Stimulated activated CD4-positive, alpha-beta T cell treated with anti-CD3 and anti-CD28 coated beads, Interleukin-4, amount 100 ng/mL, for 24 hours (primary cell): ENCODE measurements around the gene NMT1.

Source experiments
- DNase-seq: peaks from one replicate; pipeline ENCODE4 v3.0.0-alpha.2; 2020

Gene NMT1

GRCh38 chr17:45137561-45138305 lies 76.6 kb downstream of the NMT1 start:
- no peak for DNase-seq

DNA sequence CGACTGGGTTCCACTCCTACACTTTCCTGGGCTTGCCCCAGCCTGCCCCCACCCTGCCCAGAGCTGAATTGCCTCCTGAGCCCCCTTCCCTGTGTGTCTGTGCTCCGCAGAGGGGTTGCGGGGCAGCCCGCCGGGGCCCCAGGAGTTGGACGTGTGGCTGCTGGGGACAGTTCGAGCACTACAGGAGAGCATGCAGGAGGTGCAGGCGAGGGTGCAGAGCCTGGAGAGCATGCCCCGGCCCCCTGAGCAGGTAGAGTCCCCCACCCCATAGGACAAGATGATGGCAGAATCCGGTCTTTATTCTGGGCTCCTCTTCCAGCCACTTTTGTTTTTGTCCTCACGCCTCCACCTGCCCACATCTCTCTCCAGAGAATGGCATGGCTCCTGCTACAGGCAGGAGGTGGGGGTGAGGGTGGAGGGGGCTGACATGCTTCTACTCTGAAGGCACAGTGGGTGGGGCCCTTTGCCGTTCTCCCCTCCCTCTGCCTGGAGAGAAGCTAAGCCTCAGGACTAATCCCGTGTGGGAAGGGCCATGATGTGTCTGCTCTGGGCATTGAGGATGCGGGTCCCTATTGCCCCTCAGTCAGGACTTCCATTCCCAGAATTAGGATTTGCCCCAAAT lies 77.9 kb downstream of the NMT1 start:
- DNase-seq = no peak

DNA sequence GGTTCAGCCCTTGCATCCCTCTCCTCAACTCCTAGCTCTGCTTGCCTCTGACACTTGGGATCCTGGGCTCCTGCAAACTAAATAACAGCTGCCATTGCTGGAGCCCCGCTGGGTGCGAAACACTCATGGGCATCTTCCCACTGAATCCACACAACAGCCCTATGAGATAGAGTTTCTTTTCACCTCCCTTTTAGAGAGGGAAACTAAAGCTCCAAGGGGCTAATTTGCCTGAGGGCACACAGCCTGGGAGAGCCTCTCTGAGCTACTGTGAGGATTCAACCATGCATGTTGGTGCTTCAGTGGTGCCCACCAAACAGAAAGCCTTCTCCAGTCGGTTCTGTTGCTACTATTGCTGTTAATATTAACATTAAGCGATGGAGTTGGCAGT lies 78.4 kb downstream of the NMT1 start:
- no peak for DNase-seq

DNA sequence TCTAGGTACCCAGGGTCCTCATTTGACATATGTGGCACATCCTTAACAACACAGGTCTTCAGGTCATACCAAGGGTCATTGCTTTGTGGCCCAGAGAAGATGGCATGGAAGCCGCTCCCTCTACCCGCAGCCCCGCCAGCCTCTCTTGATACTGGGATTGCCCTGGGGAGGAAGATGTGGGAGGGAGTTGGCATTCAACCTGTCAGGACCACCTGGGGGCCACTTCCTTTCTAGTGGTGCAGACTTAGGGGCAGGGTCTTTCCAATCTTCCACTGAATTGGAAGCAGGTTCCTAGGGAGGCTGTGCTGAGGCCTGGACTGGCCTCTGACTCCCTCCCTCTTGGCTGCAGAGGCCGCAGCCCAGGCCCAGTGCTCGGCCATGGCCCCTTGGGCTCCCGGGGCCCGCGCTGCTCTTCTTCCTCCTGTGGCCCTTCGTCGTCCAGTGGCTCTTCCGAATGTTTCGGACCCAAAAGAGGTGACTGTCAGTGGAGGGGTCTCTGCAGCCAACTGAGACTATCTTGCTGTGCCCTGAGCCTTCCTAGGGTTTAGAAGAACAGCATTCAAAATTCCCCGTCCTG lies 82.1 kb downstream of the NMT1 start:
- DNase-seq = no peak

GRCh38 chr17:45143767-45144198 lies 82.7 kb downstream of the NMT1 start:
- DNase-seq = peak; percentile 18

- DNase-seq = peak; percentile 17
These were observed 83.3 kb downstream of the NMT1 start for GRCh38 chr17:45144199-45145034.

DNA sequence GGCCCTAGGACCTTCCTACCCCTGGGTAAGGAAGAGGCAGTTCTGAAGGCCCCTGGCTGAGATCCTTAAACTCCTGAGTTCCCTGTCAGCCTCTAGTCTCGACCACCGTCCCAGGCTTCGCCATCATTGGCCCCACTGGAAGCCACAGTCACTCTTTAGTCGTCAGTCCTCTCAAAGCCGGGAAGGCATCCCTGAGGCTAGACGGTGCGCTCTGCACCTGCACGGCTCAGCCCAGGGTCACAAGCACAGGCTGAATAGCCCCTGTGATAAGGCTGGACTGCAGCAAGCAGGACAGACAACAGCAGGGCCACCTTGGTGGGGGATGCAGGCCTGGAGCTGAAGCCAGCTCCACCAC lies 83.9 kb downstream of the NMT1 start:
- no peak for DNase-seq

- DNase-seq = no peak
These were observed 85.0 kb downstream of the NMT1 start for GRCh38 chr17:45146166-45146565.

DNA sequence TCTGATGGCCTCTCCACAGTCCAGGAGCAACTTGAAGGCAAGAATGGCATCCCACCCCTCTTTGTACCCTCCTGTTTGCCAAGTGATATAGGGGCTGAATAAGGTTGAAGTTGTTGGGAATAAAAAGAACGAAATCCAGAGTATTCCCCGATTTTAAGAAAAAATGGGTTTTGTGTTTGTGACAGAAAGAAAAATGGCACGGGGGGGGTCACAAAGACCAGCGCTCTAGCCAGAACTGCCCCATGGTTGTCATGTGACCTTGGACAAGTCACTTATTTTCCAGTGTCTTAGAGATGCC lies 85.4 kb downstream of the NMT1 start:
- no peak for DNase-seq

- DNase-seq = no peak
These were observed 85.9 kb downstream of the NMT1 start for GRCh38 chr17:45146890-45147580.

DNA sequence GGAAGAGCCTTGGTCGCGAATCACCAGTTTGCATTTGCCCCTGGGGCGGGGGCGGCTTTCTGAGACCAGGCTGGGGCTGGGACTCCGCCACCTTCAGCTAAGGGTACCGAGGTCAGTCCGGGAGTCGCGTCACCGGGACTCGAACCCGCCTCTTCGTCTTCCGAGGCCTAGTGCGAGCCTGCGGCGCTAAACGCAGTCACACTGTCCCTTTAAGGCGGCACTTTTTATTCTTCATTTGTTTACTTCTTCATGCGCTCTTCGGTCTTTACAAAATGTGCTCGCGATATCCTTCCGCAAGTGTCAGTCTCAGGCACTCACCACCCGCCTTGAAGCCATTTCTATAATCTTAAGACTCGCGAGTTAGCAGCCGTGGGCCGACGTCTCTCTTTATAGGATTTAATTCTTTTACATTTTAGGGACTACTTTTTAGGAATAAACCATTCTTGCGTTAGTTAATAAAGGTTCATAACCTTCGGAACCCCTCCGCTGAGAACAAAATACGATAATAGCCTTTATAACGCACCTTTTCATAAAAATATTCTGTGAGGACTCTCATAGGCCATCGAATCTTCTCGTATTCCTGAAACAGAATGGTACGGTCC lies 86.6 kb downstream of the NMT1 start:
- peak; percentile 84 for DNase-seq

DNA sequence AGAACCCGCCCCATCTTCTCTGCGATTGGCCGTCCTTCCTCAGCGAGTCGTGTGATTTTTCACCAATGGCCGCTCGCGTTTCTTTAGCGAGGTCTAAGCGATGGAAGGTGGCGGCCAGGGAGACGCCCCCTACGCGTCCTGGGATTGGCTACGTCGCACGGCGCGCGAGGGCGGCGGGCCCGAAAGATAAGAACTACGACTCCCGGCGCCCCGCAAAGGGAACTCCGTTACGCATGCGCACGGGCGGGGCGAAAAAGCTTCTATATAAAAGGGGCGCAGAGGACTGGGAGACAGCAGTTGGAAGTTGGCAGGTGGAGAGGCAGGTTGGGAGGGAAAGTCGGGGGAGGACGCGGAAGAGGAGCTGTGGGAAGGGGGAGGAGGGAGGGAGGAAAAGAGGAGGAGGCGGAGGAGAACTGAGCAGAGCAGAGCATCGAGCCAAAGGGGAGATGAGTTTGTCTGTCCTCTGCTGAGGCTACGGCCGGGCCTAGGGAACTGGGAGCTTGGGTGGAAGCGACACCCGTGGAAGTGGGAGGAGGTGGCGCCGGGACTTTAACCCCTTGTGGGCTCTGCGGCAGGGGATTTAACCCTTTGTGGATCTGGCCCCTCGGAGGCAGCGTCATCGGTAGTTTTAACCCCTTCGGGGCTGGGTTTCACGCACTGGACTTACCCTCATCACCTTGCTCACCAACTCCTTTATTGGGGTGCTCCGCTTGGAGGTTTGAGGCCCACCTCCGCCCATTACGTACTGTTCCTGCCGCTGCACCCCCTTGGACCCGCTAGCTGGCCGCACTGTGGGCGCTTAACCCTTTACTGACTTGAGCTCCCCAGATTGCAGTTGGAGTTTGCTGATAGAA lies 87.3 kb downstream of the NMT1 start, which contains the start of gene HEXIM1:
HEXIM1 (plus strand) TSS at position 293 of the 854 bp plus-strand sequence. CDS start 716 bp downstream, outside the sequence.
- peak; percentile 99 for DNase-seq

DNA sequence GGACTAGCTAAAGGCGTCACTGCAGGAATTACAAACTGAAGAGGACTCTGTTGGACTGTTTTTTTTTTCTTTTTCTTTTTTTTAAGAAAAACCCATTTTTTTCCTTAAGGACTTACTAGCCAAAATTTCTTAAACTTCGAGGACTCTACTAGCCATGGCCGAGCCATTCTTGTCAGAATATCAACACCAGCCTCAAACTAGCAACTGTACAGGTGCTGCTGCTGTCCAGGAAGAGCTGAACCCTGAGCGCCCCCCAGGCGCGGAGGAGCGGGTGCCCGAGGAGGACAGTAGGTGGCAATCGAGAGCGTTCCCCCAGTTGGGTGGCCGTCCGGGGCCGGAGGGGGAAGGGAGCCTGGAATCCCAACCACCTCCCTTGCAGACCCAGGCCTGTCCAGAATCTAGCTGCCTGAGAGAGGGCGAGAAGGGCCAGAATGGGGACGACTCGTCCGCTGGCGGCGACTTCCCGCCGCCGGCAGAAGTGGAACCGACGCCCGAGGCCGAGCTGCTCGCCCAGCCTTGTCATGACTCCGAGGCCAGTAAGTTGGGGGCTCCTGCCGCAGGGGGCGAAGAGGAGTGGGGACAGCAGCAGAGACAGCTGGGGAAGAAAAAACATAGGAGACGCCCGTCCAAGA lies 88.0 kb downstream of the NMT1 start:
- peak; percentile 80 for DNase-seq

- peak; percentile 56 for DNase-seq
These were observed 88.8 kb downstream of the NMT1 start for GRCh38 chr17:45149669-45150664.

- no peak for DNase-seq
These were observed 90.0 kb downstream of the NMT1 start for GRCh38 chr17:45150911-45151809.

- DNase-seq = peak; percentile 22
These were observed 93.9 kb downstream of the NMT1 start for GRCh38 chr17:45155029-45155428.

- no peak for DNase-seq
These were observed 94.4 kb downstream of the NMT1 start for GRCh38 chr17:45155483-45155882.

DNA sequence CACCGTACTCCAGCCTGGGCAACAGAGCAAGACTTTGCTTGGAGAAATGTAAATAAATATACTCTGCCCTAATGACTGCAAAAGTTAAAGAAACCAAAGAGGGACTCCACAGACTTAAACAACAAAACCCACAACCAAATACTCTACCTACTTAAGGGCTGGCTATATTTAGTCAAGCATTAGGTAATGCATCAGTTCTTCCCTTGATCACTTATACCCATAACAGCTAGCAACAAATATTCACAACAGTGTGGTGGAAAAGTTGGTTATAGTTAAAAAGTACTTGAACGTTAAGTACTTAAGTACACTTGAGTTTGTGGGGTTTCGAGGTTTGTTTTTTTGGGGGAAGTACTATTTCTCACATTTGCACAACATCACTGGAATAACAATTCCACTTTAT lies 95.1 kb downstream of the NMT1 start:
- no peak for DNase-seq
